GM12878 (cell line): Measurements from ENCODE around the gene PPP1R10. TPM values are rescaled to one million over a fixed set of nuclear protein-coding genes. Genes with fewer than 3 reads are reported as not detected.

ENCODE experiments used
- ATF7 ChIP-seq: fragments of 450-650 bp; IDR thresholded peaks from 2 replicates; pipeline ENCODE4 v1.6.1; 2016; ENCODE audit warnings: low read depth, mild to moderate bottlenecking
- CREB1 ChIP-seq: IDR thresholded peaks from 2 replicates; pipeline ENCODE4 v1.6.1; 2012; ENCODE audit warnings: low read depth, mild to moderate bottlenecking, inconsistent platforms
- CREM ChIP-seq: IDR thresholded peaks from 2 replicates; pipeline ENCODE4 v1.6.1; 2014; ENCODE audit warnings: antibody characterized with exemption, low read depth
- DPF2 ChIP-seq: fragments of 450-650 bp; IDR thresholded peaks from 2 replicates; pipeline ENCODE4 v1.6.1; 2017; ENCODE audit warnings: mild to moderate bottlenecking
- FOS ChIP-seq: IDR thresholded peaks from 3 replicates; pipeline ENCODE4 v1.6.1; 2011; ENCODE audit warnings: borderline replicate concordance; ENCODE audit not compliant: insufficient read length; ENCODE audit errors: extremely low read depth
- MTA2 ChIP-seq: fragments of 450-650 bp; IDR thresholded peaks from 2 replicates; pipeline ENCODE4 v1.6.1; 2016; ENCODE audit warnings: low read depth, mild to moderate bottlenecking, moderate library complexity
- NRF1 ChIP-seq: conservative IDR thresholded peaks from 2 replicates; pipeline ENCODE4 v1.6.1; 2011; ENCODE audit warnings: mild to moderate bottlenecking, low read depth, low read length, improper control_type of control experiment
- RAD21 ChIP-seq: IDR thresholded peaks from 2 replicates; pipeline ENCODE4 v1.6.1; 2011; ENCODE audit warnings: mild to moderate bottlenecking, low read depth, low read length, moderate library complexity; ENCODE audit not compliant: insufficient read depth
- RAD51 ChIP-seq: fragments of 450-650 bp; IDR thresholded peaks from 2 replicates; pipeline ENCODE4 v1.6.1; 2016; ENCODE audit warnings: moderate library complexity, mild to moderate bottlenecking, inconsistent platforms
- SIN3A ChIP-seq: IDR thresholded peaks from 2 replicates; pipeline ENCODE4 v1.6.1; 2012; ENCODE audit warnings: low read depth, low read length, improper control_type of control experiment
- SMARCA5 ChIP-seq: fragments of 450-650 bp; IDR thresholded peaks from 2 replicates; pipeline ENCODE4 v1.6.1; 2017; ENCODE audit warnings: mild to moderate bottlenecking
- SREBF1 ChIP-seq: IDR thresholded peaks from 2 replicates; pipeline ENCODE4 v1.6.1; 2012; ENCODE audit warnings: mild to moderate bottlenecking, low read length
- TARDBP ChIP-seq: IDR thresholded peaks from 2 replicates; pipeline ENCODE4 v1.6.1; 2016; ENCODE audit warnings: borderline replicate concordance
- TBL1XR1 ChIP-seq: IDR thresholded peaks from 2 replicates; pipeline ENCODE4 v1.6.1; 2012; ENCODE audit warnings: low read depth, low read length, improper control_type of control experiment
- TCF3 ChIP-seq: IDR thresholded peaks from 2 replicates; pipeline ENCODE4 v1.6.1; 2012; ENCODE audit warnings: low read depth, mild to moderate bottlenecking, low read length, borderline replicate concordance; ENCODE audit not compliant: insufficient read depth
- polyA plus RNA-seq, 11 experiments: library from polyadenylated mRNA; depleted of rRNA in 4 of 11; unstranded in 6 of 11; stranded (reverse) in 5 of 11; fragments of >200 nt; fragmentation: Nextera tagmentation in 4 of 11; fragmentation: Illumina TruSeq in 1 of 11; extraction: Ambion mirVana in 4 of 11; extraction: Trizol in 1 of 11; gene quantifications; 1 replicate in 1 of 11; 2 replicates in 10 of 11; pipeline versions ENCODE4 v1.2.1 to v1.2.3, GENCODE V29; 2011 to 2016; ENCODE audit warnings: inconsistent platforms in 2 of 11, missing spikeins in 2 of 11, low read depth in 1 of 11
- total RNA-seq, 4 experiments: library from RNA; depleted of rRNA in 3 of 4; stranded (reverse); fragments of >200 nt in 3 of 4; fragmentation: Illumina TruSeq in 1 of 4; extraction: Trizol in 1 of 4; gene quantifications; 2 replicates each; pipeline versions ENCODE4 v1.2.1 to v1.2.3, GENCODE V29; 2013 to 2021
- TF ChIP-seq, protein P1 (sequence below): fragments of 450-650 bp; formaldehyde crosslinking; IDR thresholded peaks from 2 replicates; pipeline ENCODE4 v1.5.0; 2022; ENCODE audit warnings: mild to moderate bottlenecking, missing genetic modification characterization
- TF ChIP-seq, protein P2 (sequence below): fragments of 450-650 bp; IDR thresholded peaks from 2 replicates; pipeline ENCODE4 v1.6.1; 2017; ENCODE audit warnings: mild to moderate bottlenecking
- TF ChIP-seq, protein P3 (sequence below): fragments of 450-650 bp; IDR thresholded peaks from 2 replicates; pipeline ENCODE4 v1.6.1; 2017; ENCODE audit warnings: low read depth, mild to moderate bottlenecking, moderate library complexity
- TF ChIP-seq, protein P4 (sequence below): IDR thresholded peaks from 2 replicates; pipeline ENCODE4 v1.6.1; 2011; ENCODE audit warnings: mild to moderate bottlenecking, low read depth, low read length, moderate library complexity; ENCODE audit not compliant: insufficient replicate concordance

PPP1R10 gene
- total and polyA plus RNA-seq, 10 of the 15 experiments (the other 5 are each of a cell fraction or from before 2014, with no cell fraction given), result 11.3 to 83.8 (median 41.2) TPM

DNA sequence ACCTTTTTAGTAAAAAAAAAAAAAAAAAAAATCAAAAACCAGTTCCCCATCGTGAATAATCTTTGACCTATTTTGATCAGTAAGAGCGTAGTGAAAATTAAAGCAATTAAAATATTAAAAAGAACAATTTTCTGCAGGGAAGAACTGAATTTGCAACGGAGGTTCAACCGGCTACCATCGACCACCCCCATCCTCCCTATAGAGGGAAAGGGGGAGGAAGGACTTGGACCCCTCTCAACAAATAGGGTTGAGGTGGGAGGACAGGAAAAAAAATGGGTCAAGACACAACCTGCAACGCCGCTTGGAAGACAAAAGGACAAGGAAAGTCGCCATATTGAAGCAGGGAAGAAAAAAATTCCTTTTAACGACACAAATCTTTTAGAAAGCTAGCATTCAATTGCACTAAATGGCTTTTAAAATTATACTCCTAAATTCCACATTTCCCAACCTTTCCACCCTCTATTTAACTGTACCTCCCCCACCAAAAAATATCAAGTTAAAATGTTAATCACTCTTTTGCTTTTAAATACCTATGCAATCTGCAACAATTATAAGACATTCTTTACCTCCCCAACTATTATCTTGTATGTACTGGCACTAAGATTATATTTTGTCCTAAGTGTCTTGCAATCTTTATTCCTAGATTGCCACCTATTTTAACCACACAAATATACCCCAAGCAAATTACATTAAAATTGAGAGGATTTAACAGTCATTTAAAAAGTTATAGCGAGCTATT lies 1.7 kb downstream of the PPP1R10 start (continued):
- TF ChIP-seq, protein P1, sequence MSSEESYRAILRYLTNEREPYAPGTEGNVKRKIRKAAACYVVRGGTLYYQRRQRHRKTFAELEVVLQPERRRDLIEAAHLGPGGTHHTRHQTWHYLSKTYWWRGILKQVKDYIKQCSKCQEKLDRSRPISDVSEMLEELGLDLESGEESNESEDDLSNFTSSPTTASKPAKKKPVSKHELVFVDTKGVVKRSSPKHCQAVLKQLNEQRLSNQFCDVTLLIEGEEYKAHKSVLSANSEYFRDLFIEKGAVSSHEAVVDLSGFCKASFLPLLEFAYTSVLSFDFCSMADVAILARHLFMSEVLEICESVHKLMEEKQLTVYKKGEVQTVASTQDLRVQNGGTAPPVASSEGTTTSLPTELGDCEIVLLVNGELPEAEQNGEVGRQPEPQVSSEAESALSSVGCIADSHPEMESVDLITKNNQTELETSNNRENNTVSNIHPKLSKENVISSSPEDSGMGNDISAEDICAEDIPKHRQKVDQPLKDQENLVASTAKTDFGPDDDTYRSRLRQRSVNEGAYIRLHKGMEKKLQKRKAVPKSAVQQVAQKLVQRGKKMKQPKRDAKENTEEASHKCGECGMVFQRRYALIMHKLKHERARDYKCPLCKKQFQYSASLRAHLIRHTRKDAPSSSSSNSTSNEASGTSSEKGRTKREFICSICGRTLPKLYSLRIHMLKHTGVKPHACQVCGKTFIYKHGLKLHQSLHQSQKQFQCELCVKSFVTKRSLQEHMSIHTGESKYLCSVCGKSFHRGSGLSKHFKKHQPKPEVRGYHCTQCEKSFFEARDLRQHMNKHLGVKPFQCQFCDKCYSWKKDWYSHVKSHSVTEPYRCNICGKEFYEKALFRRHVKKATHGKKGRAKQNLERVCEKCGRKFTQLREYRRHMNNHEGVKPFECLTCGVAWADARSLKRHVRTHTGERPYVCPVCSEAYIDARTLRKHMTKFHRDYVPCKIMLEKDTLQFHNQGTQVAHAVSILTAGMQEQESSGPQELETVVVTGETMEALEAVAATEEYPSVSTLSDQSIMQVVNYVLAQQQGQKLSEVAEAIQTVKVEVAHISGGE (CRISPR knock-in tag), result peak; percentile 54
- TF ChIP-seq ATF7, result peak; percentile 7; the same call in 1 of the 2 replicates
- TF ChIP-seq NRF1, result no peak
- no peak for TF ChIP-seq RAD51
- TF ChIP-seq RAD21, result no peak
- TF ChIP-seq CREM, result no peak
- TF ChIP-seq, protein P2, sequence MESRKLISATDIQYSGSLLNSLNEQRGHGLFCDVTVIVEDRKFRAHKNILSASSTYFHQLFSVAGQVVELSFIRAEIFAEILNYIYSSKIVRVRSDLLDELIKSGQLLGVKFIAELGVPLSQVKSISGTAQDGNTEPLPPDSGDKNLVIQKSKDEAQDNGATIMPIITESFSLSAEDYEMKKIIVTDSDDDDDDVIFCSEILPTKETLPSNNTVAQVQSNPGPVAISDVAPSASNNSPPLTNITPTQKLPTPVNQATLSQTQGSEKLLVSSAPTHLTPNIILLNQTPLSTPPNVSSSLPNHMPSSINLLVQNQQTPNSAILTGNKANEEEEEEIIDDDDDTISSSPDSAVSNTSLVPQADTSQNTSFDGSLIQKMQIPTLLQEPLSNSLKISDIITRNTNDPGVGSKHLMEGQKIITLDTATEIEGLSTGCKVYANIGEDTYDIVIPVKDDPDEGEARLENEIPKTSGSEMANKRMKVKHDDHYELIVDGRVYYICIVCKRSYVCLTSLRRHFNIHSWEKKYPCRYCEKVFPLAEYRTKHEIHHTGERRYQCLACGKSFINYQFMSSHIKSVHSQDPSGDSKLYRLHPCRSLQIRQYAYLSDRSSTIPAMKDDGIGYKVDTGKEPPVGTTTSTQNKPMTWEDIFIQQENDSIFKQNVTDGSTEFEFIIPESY, result no peak
- TF ChIP-seq DPF2, result no peak
- 0 out of 2 replicates have a peak, but pooled peaks have one; percentile 5 for TF ChIP-seq CREB1
- TF ChIP-seq FOS, result no peak
- no peak; the same call in 1 of the 2 replicates for TF ChIP-seq TBL1XR1
- TF ChIP-seq, protein P3, sequence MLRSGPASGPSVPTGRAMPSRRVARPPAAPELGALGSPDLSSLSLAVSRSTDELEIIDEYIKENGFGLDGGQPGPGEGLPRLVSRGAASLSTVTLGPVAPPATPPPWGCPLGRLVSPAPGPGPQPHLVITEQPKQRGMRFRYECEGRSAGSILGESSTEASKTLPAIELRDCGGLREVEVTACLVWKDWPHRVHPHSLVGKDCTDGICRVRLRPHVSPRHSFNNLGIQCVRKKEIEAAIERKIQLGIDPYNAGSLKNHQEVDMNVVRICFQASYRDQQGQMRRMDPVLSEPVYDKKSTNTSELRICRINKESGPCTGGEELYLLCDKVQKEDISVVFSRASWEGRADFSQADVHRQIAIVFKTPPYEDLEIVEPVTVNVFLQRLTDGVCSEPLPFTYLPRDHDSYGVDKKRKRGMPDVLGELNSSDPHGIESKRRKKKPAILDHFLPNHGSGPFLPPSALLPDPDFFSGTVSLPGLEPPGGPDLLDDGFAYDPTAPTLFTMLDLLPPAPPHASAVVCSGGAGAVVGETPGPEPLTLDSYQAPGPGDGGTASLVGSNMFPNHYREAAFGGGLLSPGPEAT, result no peak
- no peak for TF ChIP-seq SREBF1
- TF ChIP-seq SMARCA5, result no peak
- TF ChIP-seq TCF3, result no peak
- no peak; the same call in 1 of the 2 replicates for TF ChIP-seq TARDBP
- no peak; the same call in 1 of the 2 replicates for TF ChIP-seq MTA2
- no peak for TF ChIP-seq SIN3A
- TF ChIP-seq, protein P4, sequence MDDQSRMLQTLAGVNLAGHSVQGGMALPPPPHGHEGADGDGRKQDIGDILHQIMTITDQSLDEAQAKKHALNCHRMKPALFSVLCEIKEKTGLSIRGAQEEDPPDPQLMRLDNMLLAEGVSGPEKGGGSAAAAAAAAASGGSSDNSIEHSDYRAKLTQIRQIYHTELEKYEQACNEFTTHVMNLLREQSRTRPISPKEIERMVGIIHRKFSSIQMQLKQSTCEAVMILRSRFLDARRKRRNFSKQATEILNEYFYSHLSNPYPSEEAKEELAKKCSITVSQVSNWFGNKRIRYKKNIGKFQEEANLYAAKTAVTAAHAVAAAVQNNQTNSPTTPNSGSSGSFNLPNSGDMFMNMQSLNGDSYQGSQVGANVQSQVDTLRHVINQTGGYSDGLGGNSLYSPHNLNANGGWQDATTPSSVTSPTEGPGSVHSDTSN, result no peak
